T-cell (primary cell): ENCODE data around the gene KCNG1. TPM values are rescaled to one million over a fixed set of nuclear protein-coding genes. Genes with fewer than 3 reads are reported as not detected.

ENCODE experiments used
- ATAC-seq, 4 experiments: fragments of 200-7000 bp in 3 of 4; fragments of 150-1000 bp in 1 of 4; cut with Tn5 transposase; replicated peaks in 1 of 4; 1 replicate in 3 of 4; 2 replicates in 1 of 4; pipeline ENCODE4 v1.10.0; 2021; ENCODE audit warnings: moderate library complexity in 3 of 4, mild to moderate bottlenecking in 2 of 4, moderate number of reproducible peaks in 1 of 4
- CTCF ChIA-PET, 2 donors: fragments of 300-600 bp; sonication (Branson Sonifier 250); formaldehyde crosslinking; loops; one replicate each; lab custom pipeline; 2022; ENCODE audit warnings: antibody characterized with exemption in 2 of 2; lab: Charles Lee
- POLR2A ChIA-PET, 2 donors: fragments of 300-600 bp; sonication (Branson Sonifier 250); formaldehyde crosslinking; loops; one replicate each; lab custom pipeline; 2022; ENCODE audit warnings: antibody characterized with exemption in 2 of 2; lab: Charles Lee
- DNase-seq, 35 experiments: peaks; one replicate each; pipeline versions ENCODE4 v3.0.0 to v3.0.0-alpha.2; 2013 to 2023
- H3K27ac ChIP-seq: one replicate; pipeline ENCODE4 v1.5.1; 2013; ENCODE audit warnings: low read length
- H3K27me3 ChIP-seq, 2 experiments: replicated peaks in 1 of 2; 1 replicate in 1 of 2; 2 replicates in 1 of 2; pipeline versions ENCODE4 v1.6.1 to v1.7.0; 2013; ENCODE audit warnings: low read length in 1 of 2, mixed read lengths in 1 of 2; ENCODE audit not compliant: control insufficient read depth in 2 of 2, insufficient read depth in 2 of 2; ENCODE audit errors: extremely low read depth in 1 of 2
- H3K36me3 ChIP-seq, 2 donors: 1 replicate in 1 of 2; 2 replicates in 1 of 2; pipeline versions ENCODE4 v1.6.1 to v1.7.0; 2013; ENCODE audit warnings: low read length in 1 of 2; ENCODE audit not compliant: control insufficient read depth in 2 of 2, insufficient read depth in 1 of 2; ENCODE audit errors: extremely low read depth in 1 of 2
- H3K4me1 ChIP-seq, 2 experiments: 1 replicate in 1 of 2; 2 replicates in 1 of 2; pipeline versions ENCODE4 v1.6.1 to v1.7.0; 2013; ENCODE audit warnings: low read length in 2 of 2, mixed read lengths in 1 of 2; ENCODE audit not compliant: insufficient read depth in 2 of 2, control insufficient read depth in 1 of 2; ENCODE audit errors: extremely low read depth in 1 of 2
- H3K4me3 ChIP-seq, 2 donors: 1 replicate in 1 of 2; 2 replicates in 1 of 2; pipeline versions ENCODE4 v1.5.1 to v1.7.0; 2013; ENCODE audit warnings: mild to moderate bottlenecking in 2 of 2, low read length in 1 of 2, moderate library complexity in 1 of 2; ENCODE audit not compliant: control insufficient read depth in 1 of 2; ENCODE audit errors: extremely low read depth in 1 of 2
- H3K9me3 ChIP-seq: 2 replicates; pipeline ENCODE4 v1.7.0; 2013
- H3K27ac Mint-ChIP-seq, 2 donors: one replicate each; pipeline ENCODE4 v1.8.0; 2020 to 2021; ENCODE audit warnings: mild to moderate bottlenecking in 2 of 2, mixed read lengths in 2 of 2
- H3K27me3 Mint-ChIP-seq, 2 donors: one replicate each; pipeline ENCODE4 v1.8.0; 2021 to 2022; ENCODE audit warnings: mixed read lengths in 2 of 2
- H3K36me3 Mint-ChIP-seq: one replicate; pipeline ENCODE4 v1.8.0; 2021; ENCODE audit warnings: mixed read lengths
- H3K4me1 Mint-ChIP-seq, 3 donors: one replicate each; pipeline ENCODE4 v1.8.0; 2020 to 2022; ENCODE audit warnings: mixed read lengths in 3 of 3, mild to moderate bottlenecking in 1 of 3
- H3K4me3 Mint-ChIP-seq, 3 donors: one replicate each; pipeline ENCODE4 v1.8.0; 2020 to 2022; ENCODE audit warnings: mild to moderate bottlenecking in 3 of 3, mixed read lengths in 3 of 3, moderate library complexity in 3 of 3
- H3K9me3 Mint-ChIP-seq, 3 donors: one replicate each; pipeline ENCODE4 v1.8.0; 2020 to 2022; ENCODE audit warnings: mixed read lengths in 3 of 3
- WGBS: methylation state at CpG from one replicate; pipeline ENCODE4 v1.1.5; 2013; ENCODE audit warnings: missing lambda C conversion rate; ENCODE audit not compliant: insufficient coverage; 5-methylcytosine and 5-hydroxymethylcytosine counted together
- total RNA-seq, 35 experiments: library from RNA in 6 of 35; stranded (reverse) in 6 of 35; fragments of 120-200 nt in 1 of 35; gene quantifications; one replicate each; pipeline versions ENCODE4 v1.2.1 to v1.2.4 and lab custom pipeline; 2013 to 2026

KCNG1 gene
- total RNA-seq, 5 donors from 2014 or later (not counting 1 experiment from before 2014, with no cell fraction given), result 0.35 to 0.82 (median 0.82) TPM; not detected in 2

GRCh38 chr20:50977066-50978021 is 45.6 kb downstream of the KCNG1 start:
- no peaks in the 10 kb centered on the region for H3K9me3 ChIP-seq
- ChIA-PET CTCF (interaction anchor here in 1 of 2 donors (0.6 kb wide), 1 partner anchor 255 kb away, joined by 4 read pairs; no protein-coding TSS in a partner anchor), POLR2A (interaction anchor here in 1 of 2 donors (0.6 kb wide), 1 partner anchor 894 kb away, joined by 3 read pairs; no protein-coding TSS in a partner anchor)
- Mint-ChIP-seq H3K27me3 (peaks cover 40 to 47% of the 10 kb centered on the region in 2 donors), H3K4me1 (peaks cover 4% of the 10 kb centered on the region in 3 donors), H3K36me3 (no peaks in the 10 kb centered on the region), H3K9me3 (no peaks in the 10 kb centered on the region), H3K4me3 (no peak overlapping the region), H3K27ac (no peak overlapping the region)
- H3K36me3 ChIP-seq, result no peaks in the 10 kb centered on the region
- peaks cover 0 to 4% of the 10 kb centered on the region in 2 experiments for H3K4me1 ChIP-seq
- 77% methylated on average over 17 of the region's 20 CpGs for WGBS
- H3K27me3 ChIP-seq, result peaks cover 0 to 36% of the 10 kb centered on the region in 2 experiments
- no peak overlapping the region for H3K27ac ChIP-seq
- DNase-seq (no peak), ATAC-seq (no peak)
- H3K4me3 ChIP-seq, result no peak overlapping the region

- Histone ChIP-seq H3K4me3 (no peak overlapping the region), H3K27ac (no peak overlapping the region), H3K27me3 (peaks cover 0 to 27% of the 10 kb centered on the region in 2 experiments), H3K4me1 (no peaks in the 10 kb centered on the region), H3K9me3 (no peaks in the 10 kb centered on the region), H3K36me3 (no peaks in the 10 kb centered on the region)
- peaks cover 35 to 41% of the 10 kb centered on the region in 2 donors for H3K27me3 Mint-ChIP-seq
- no peak overlapping the region for H3K27ac Mint-ChIP-seq
- no peaks in the 10 kb centered on the region for H3K9me3 Mint-ChIP-seq
- CTCF ChIA-PET, result no interaction called here
- no peak overlapping the region for H3K4me3 Mint-ChIP-seq
- peaks cover 0 to 4% (median 2%) of the 10 kb centered on the region in 3 donors for H3K4me1 Mint-ChIP-seq
- POLR2A ChIA-PET, result no interaction called here
- DNase-seq (no peak), ATAC-seq (no peak)
- 94% methylated on average over 10 of the region's 10 CpGs for WGBS
- H3K36me3 Mint-ChIP-seq, result no peaks in the 10 kb centered on the region
Observed at GRCh38 chr20:50975701-50976330, 47.1 kb downstream of the KCNG1 start.

- H3K27ac ChIP-seq, result no peak overlapping the region
- ChIA-PET POLR2A (no interaction called here), CTCF (no interaction called here)
- H3K9me3 ChIP-seq, result no peaks in the 10 kb centered on the region
- no peaks in the 10 kb centered on the region for H3K4me1 Mint-ChIP-seq
- no peak overlapping the region for H3K4me3 Mint-ChIP-seq
- H3K4me1 ChIP-seq, result no peaks in the 10 kb centered on the region
- H3K9me3 Mint-ChIP-seq, result no peaks in the 10 kb centered on the region
- no peak for ATAC-seq
- no peaks in the 10 kb centered on the region for H3K36me3 ChIP-seq
- H3K27ac Mint-ChIP-seq, result no peak overlapping the region
- no peaks in the 10 kb centered on the region for H3K36me3 Mint-ChIP-seq
- H3K27me3 ChIP-seq, result peaks cover 0 to 10% of the 10 kb centered on the region in 2 experiments
- peaks cover 4 to 8% of the 10 kb centered on the region in 2 donors for H3K27me3 Mint-ChIP-seq
- WGBS, result 81% methylated on average over 5 of the region's 8 CpGs
- no peak for DNase-seq
- no peak overlapping the region for H3K4me3 ChIP-seq
Observed at GRCh38 chr20:50969912-50970311, 53.0 kb downstream of the KCNG1 start.

GRCh38 chr20:50969435-50969834 is 53.5 kb downstream of the KCNG1 start:
- Histone ChIP-seq H3K9me3 (no peaks in the 10 kb centered on the region), H3K27me3 (peaks cover 0 to 10% of the 10 kb centered on the region in 2 experiments), H3K27ac (no peak overlapping the region), H3K36me3 (no peaks in the 10 kb centered on the region), H3K4me1 (no peaks in the 10 kb centered on the region), H3K4me3 (no peak overlapping the region)
- Mint-ChIP-seq H3K9me3 (no peaks in the 10 kb centered on the region), H3K4me1 (no peaks in the 10 kb centered on the region), H3K36me3 (no peaks in the 10 kb centered on the region), H3K27ac (no peak overlapping the region), H3K27me3 (peaks cover 3 to 8% of the 10 kb centered on the region in 2 donors), H3K4me3 (no peak overlapping the region)
- ChIA-PET CTCF (no interaction called here), POLR2A (no interaction called here)
- DNase-seq, result peak in 1 of 35 experiments; percentile 8
- ATAC-seq, result no peak
- no CpG with 5 or more reads among the region's 5 CpGs for WGBS

- Mint-ChIP-seq H3K4me3 (no peak overlapping the region), H3K27ac (no peak overlapping the region), H3K27me3 (peaks cover 2 to 5% of the 10 kb centered on the region in 2 donors), H3K36me3 (no peaks in the 10 kb centered on the region), H3K4me1 (peaks cover 0 to 1% (median 0%) of the 10 kb centered on the region in 3 donors), H3K9me3 (no peaks in the 10 kb centered on the region)
- Histone ChIP-seq H3K4me1 (no peaks in the 10 kb centered on the region), H3K36me3 (no peaks in the 10 kb centered on the region), H3K27me3 (peaks cover 0 to 7% of the 10 kb centered on the region in 2 experiments), H3K27ac (no peak overlapping the region), H3K4me3 (no peak overlapping the region), H3K9me3 (no peaks in the 10 kb centered on the region)
- POLR2A ChIA-PET, result no interaction called here
- WGBS, result no CpG with 5 or more reads among the region's 9 CpGs
- no peak for ATAC-seq
- CTCF ChIA-PET, result no interaction called here
- DNase-seq, result peak in 1 of 35 experiments; percentile 11
Observed at GRCh38 chr20:50968289-50968688, 54.6 kb downstream of the KCNG1 start.

GRCh38 chr20:50967586-50967985 is 55.3 kb downstream of the KCNG1 start:
- no peak overlapping the region for H3K4me3 Mint-ChIP-seq
- no peaks in the 10 kb centered on the region for H3K9me3 Mint-ChIP-seq
- Histone ChIP-seq H3K27ac (no peak overlapping the region), H3K27me3 (peaks cover 0 to 7% of the 10 kb centered on the region in 2 experiments), H3K4me1 (no peaks in the 10 kb centered on the region), H3K4me3 (no peak overlapping the region), H3K36me3 (no peaks in the 10 kb centered on the region), H3K9me3 (no peaks in the 10 kb centered on the region)
- no peaks in the 10 kb centered on the region for H3K36me3 Mint-ChIP-seq
- POLR2A ChIA-PET, result no interaction called here
- no peak overlapping the region for H3K27ac Mint-ChIP-seq
- DNase-seq (no peak), ATAC-seq (no peak)
- WGBS, result 51% methylated on average over 6 of the region's 7 CpGs
- H3K4me1 Mint-ChIP-seq, result peaks cover 0 to 3% (median 0%) of the 10 kb centered on the region in 3 donors
- H3K27me3 Mint-ChIP-seq, result no peaks in the 10 kb centered on the region
- CTCF ChIA-PET, result interaction anchor here (0.7 to 0.9 kb wide), 3 partner anchors 39 to 762 kb away, joined by 4 to 5 read pairs (median 4); no protein-coding TSS in a partner anchor
